Stomach (tissue), 4 donors: Measurements from ENCODE around the gene JMJD1C.

Experiments used
- CTCF ChIP-seq, 7 experiments: fragments of 450-650 bp in 4 of 7; fragments of 200-600 bp in 3 of 7; sonication (generic) in 3 of 7; IDR thresholded peaks; one replicate each; pipeline ENCODE4 v1.5.1; 2016 to 2019; ENCODE audit warnings: antibody characterized with exemption in 7 of 7, control low read depth in 2 of 7, mild to moderate bottlenecking in 1 of 7
- POLR2A ChIP-seq, 4 donors: fragments of 450-650 bp; IDR thresholded peaks; one replicate each; pipeline ENCODE4 v1.6.1; 2016; ENCODE audit warnings: antibody characterized with exemption in 4 of 4, control low read depth in 2 of 4, mild to moderate bottlenecking in 1 of 4, moderate library complexity in 1 of 4
- POLR2AphosphoS5 ChIP-seq, 3 donors: sonication (generic); formaldehyde crosslinking; IDR thresholded peaks; one replicate each; pipeline ENCODE4 v1.6.1; 2016; ENCODE audit warnings: antibody characterized with exemption in 3 of 3

GRCh38 chr10:63314020-63314419, 151.8 kb downstream of the JMJD1C start:
- no peak for TF ChIP-seq CTCF (IDR thresholded peaks at IDR 0.05)
- no peak for TF ChIP-seq POLR2AphosphoS5 (IDR thresholded peaks at IDR 0.05)
- no peak for TF ChIP-seq POLR2A (IDR thresholded peaks at IDR 0.05)
